GM21576 (cell line): Measurements from ENCODE around the gene DUSP1.
"Not testable (repeated sequence)": the region's sequence is repeated elsewhere in the genome, so short reads cannot be mapped to it uniquely, and the experiment has no call there.

Experiments
- ATAC-seq: cut with Tn5 transposase; IDR thresholded peaks from one replicate; pipeline ENCODE4 v1.9.1; 2021; ENCODE audit warnings: mild to moderate bottlenecking, moderate library complexity; ENCODE audit not compliant: unreplicated experiment

Gene DUSP1

GRCh38 chr5:172798422-172799215, 27.6 kb upstream of the DUSP1 start:
- no peak for ATAC-seq

DNA sequence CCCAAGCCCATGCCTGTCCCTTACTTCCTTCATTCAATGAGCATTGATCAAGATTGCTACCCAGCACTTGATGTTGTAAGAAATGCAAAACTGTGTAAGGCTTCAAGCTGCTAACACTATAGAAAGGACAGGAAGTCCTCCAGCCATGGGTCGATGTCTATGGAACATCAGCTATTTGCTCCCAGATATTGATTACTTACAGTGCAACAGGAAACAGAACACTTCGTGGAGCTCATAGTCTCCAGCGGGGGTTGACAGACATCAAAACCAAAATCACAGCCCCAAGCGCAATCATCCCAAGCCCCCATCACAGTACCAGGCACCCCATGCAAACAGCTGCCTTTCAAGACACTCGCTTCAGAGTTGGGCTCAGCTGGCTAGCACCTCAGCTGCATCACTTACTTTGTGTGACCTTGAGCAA, 26.8 kb upstream of the DUSP1 start:
- no peak for ATAC-seq

DNA sequence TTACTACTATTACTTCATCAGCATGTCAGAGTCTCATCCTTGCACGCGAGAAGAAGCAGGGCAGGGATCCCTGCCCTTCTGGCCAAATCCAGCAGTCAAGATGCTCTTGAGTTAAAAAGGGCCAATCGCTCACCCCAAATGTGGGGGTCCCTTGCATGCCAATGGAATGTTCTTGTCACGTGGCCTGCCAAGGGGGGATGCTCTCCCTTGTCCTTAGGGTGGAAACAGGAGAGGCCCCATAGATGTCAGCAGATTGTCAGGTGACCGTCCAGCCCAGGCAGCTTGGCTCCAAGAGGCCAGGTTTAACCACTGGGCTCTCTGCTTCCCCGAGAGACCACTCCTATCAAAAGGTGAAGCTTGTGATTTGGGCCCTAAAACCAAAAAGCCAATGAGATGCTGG, 25.3 kb upstream of the DUSP1 start:
- ATAC-seq, result no peak

GRCh38 chr5:172795318-172795977, 24.5 kb upstream of the DUSP1 start:
- ATAC-seq, result no peak

GRCh38 chr5:172793577-172794488, 22.8 kb upstream of the DUSP1 start:
- ATAC-seq, result no peak

- ATAC-seq, result no peak
These were observed 21.9 kb upstream of the DUSP1 start for GRCh38 chr5:172792701-172793570.

DNA sequence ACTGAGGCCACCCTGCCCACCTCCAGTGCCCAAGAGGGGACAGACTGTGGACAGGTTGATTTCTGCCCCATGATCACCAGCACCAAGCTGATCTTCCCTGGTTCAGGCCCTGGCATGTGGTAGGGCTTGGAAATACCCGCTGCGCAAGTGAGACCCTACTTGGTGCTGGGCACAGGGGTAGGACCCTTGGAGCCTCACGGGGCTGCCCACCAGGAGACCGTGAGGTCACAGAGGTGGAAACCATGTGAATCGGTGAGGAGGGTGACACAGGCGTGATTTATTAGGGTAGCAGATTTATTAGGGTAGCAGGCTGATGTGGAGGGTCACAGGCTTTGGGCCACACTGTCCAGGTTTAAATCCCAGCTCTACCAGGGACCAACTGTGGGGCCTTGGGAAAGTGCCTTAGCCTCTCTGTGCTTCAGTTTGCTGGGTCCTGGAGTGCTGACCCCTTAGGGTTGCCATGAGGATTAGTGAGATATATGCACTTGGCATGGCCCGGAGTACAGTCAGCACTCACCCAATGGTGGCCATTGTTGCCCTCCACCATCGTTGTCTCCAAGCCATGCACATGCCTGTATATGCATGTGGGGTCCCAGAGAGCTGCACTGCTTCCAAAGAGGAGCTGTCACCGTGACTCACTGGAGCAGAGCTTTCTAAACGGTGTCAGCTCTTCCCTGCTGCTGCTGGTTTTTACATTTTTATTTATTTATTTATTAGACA, 20.9 kb upstream of the DUSP1 start:
- ATAC-seq, result no peak

DNA sequence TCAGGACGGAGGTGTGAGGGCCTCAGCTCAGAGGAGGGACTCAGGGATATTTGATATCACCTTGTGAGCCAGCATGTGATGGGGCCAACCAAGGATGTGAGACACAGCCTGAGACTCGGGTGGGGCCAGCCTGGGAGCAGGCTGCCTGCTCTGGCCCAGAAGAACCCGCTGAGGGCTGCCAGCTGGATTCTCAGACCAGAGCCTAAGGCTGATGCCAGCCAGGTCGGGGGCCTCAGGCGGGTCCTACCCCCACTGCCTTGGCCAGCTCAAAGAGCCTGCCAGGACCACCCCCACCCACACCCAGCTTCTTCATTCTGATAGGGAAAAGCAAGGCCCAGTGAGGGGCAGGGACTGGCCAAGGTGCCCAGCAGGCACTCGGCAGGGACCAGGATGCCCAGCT, 20.3 kb upstream of the DUSP1 start:
- ATAC-seq, result no peak

- ATAC-seq, result no peak
These were observed 19.5 kb upstream of the DUSP1 start for GRCh38 chr5:172790496-172790889.

- no peak for ATAC-seq
These were observed 18.9 kb upstream of the DUSP1 start for GRCh38 chr5:172789687-172790495.

- ATAC-seq, result no peak
These were observed 18.0 kb upstream of the DUSP1 start for GRCh38 chr5:172788771-172789686.

DNA sequence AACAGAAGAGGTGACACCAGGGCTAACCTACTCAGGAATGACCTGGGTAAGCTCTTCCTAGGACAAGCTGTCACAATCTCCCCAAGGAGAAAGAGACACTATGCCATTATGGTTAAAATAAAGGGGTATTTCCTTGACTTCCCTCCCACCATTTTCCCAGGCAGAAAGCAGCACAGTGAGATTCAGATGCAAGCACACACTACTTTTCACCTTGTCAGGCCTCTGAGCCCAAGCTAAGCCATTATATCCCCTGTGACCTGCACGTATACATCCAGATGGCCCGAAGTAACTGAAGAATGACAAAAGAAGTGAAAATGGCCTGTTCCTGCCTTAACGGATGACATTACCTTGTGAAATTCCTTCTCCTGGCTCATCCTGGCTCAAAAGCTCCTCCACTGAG, 16.5 kb upstream of the DUSP1 start:
- not testable (repeated sequence) for ATAC-seq

DNA sequence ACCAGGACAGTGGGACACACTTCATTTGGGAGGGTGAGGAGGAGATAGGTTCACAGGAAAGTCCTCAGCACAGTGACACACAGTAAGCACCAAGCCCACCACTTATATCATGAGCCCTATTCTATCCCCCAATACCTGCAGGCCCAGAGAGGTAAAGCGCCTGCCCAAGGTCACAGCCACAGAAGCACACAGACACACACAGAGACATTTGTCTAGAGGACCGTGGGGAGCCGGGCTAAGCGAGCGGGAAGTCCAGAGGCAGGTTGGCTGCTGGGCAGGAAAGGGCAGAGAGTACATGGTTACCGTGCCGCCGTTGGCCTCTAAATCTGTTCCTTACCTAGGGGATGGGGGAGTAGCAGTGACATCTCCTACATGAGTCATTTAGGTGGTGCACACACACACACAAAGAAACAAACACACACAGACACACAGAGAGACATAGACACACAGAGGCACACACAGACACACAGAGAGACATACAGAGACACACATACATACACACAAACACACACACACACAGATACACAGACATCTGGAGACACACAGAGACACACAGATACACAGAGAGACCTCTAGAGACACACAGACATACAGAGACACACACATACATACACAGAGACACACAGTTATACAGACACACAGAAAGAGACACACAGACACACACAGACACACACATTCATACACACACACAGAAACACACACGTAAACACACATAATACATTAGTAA, 15.9 kb upstream of the DUSP1 start:
- ATAC-seq, result no peak

DNA sequence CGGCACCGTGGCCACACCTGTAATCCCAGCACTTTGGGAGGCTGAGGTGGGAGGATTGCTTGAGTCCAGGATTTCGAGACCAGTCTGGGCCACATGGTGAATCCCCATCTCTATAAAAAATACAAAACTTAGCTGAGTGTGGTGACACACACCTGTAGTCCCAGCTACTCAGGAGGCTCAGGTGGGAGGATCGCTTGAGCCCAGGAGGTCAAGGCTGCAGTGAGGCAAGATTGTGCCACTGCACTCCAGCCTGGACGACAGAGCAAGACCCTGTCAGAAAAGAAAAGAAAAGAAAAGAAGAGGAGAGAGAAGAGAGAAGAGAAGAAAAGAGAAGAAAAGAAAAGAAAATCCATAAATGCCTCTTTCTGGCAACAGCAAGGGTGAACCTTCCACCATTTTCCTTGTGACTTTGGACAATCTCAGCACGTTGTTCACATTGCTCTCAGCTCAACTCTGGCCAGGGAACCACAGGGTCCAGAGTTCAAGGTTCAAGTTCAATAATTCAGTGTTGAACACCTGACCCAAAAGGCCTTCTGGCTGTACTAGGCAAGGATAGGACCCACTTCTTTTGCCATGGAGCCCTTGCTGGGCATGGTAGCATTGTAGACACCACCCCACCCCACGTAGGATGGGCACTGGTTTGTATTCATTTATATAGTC, 14.6 kb upstream of the DUSP1 start:
- no peak for ATAC-seq

DNA sequence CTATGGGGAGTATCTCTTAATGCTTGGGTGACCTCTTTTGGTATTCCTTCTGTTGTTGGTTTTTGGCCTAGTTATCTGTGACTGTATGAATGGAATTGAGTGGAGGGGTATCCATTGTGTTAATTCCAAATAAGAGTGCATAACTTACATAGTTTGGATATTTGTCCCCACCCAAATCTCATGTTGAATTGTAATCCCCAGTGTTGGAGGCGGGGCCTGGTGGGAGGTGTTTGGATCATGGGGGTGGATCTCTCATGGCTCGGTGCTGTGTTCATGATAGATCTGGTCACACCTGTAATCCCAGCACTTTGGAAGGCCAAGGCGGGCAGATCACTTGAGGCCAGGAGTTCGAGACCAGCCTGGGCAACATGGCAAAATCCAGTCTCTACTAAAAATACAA, 13.2 kb upstream of the DUSP1 start:
- ATAC-seq, result not testable (repeated sequence)

DNA sequence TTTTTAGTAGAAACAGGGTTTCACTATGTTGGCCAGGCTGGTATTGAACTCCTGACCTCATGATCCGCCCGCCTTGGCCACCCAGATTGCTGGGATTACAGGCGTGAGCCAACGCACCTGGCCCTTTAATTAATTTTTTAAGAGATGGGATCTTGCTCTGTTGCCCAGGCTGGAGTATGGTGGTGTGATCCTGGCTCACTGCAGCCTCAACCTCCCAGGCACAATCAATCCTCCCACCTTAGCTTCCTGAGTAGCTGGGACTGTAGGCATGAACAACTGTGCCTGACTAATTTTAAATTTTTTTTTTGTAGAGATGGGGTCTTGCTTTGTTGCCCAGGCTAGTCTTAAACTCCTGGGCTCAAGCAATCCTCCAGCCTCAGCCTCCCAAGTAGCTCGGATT, 12.3 kb upstream of the DUSP1 start:
- ATAC-seq, result not testable (repeated sequence)
